Stimulated activated CD8-positive, alpha-beta memory T cell treated with anti-CD3 and anti-CD28 coated beads, Interleukin-12 subunit alpha, Interleukin-12 subunit beta, amount 100 ng/mL, for 24 hours (primary cell): ENCODE data around the gene AGTR1.

ENCODE experiments used
- DNase-seq: peaks from one replicate; pipeline ENCODE4 v3.0.0-alpha.2; 2020; ENCODE audit errors: extremely low read depth

AGTR1 gene

GRCh38 chr3:148697306-148698189 lies at the start of gene AGTR1:
Gene AGTR1, plus strand, starts transcription at chr3:148697903. Its CDS starts 43,133 bp downstream, at chr3:148741036.
- DNase-seq = no peak

- DNase-seq = no peak
Measured at GRCh38 chr3:148648685-148649352, 48.9 kb upstream of the AGTR1 start.

- no peak for DNase-seq
Measured at GRCh38 chr3:148651549-148651948, 46.2 kb upstream of the AGTR1 start.

- DNase-seq = no peak
Measured at GRCh38 chr3:148654433-148654832, 43.3 kb upstream of the AGTR1 start.

- no peak for DNase-seq
Measured at GRCh38 chr3:148657470-148657869, 40.2 kb upstream of the AGTR1 start.

- DNase-seq = no peak
Measured at GRCh38 chr3:148659512-148659911, 38.2 kb upstream of the AGTR1 start.

GRCh38 chr3:148680289-148680688 lies 17.4 kb upstream of the AGTR1 start:
- DNase-seq = no peak

- DNase-seq = no peak
Measured at GRCh38 chr3:148681080-148681479, 16.6 kb upstream of the AGTR1 start.

GRCh38 chr3:148682997-148683396 lies 14.7 kb upstream of the AGTR1 start:
- DNase-seq = no peak

- DNase-seq = no peak
Measured at GRCh38 chr3:148694116-148694515, 3.6 kb upstream of the AGTR1 start.

- no peak for DNase-seq
Measured at GRCh38 chr3:148698190-148698810, 597 bp downstream of the AGTR1 start.

GRCh38 chr3:148705314-148705713 lies 7.6 kb downstream of the AGTR1 start:
- DNase-seq = no peak

- DNase-seq = no peak
Measured at GRCh38 chr3:148707601-148708380, 10.1 kb downstream of the AGTR1 start.

GRCh38 chr3:148708409-148708808 lies 10.7 kb downstream of the AGTR1 start:
- DNase-seq = no peak

GRCh38 chr3:148709560-148710253 lies 12.0 kb downstream of the AGTR1 start:
- DNase-seq = no peak

- no peak for DNase-seq
Measured at GRCh38 chr3:148710665-148711064, 13.0 kb downstream of the AGTR1 start.

- no peak for DNase-seq
Measured at GRCh38 chr3:148711981-148712666, 14.4 kb downstream of the AGTR1 start.

GRCh38 chr3:148714521-148714920 lies 16.8 kb downstream of the AGTR1 start:
- no peak for DNase-seq

GRCh38 chr3:148716657-148717056 lies 19.0 kb downstream of the AGTR1 start:
- DNase-seq = no peak

- DNase-seq = no peak
Measured at GRCh38 chr3:148717885-148718561, 20.3 kb downstream of the AGTR1 start.
